ENCODE data around the gene RNF169.

DNA sequence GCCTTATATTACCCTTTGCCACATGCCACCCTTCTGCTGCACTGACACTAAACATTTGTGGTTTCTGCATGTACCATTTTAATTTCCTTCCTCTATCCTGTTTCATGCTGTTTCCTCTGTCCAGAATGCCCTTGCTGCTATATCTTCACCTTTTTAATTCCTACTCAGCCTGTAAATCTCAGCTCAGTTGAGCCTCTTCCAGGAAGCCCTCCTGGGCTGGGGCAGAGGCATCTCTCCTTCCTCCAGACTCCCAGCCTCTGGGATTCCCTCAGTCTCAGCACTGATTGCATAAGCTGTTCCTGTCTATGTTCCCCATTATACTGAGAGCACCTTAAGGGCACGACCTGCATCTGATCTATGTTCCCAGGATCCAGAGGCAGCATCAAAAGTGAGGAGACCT is 98.7 kb downstream of the RNF169 start:
- TF ChIP-seq, protein P1, sequence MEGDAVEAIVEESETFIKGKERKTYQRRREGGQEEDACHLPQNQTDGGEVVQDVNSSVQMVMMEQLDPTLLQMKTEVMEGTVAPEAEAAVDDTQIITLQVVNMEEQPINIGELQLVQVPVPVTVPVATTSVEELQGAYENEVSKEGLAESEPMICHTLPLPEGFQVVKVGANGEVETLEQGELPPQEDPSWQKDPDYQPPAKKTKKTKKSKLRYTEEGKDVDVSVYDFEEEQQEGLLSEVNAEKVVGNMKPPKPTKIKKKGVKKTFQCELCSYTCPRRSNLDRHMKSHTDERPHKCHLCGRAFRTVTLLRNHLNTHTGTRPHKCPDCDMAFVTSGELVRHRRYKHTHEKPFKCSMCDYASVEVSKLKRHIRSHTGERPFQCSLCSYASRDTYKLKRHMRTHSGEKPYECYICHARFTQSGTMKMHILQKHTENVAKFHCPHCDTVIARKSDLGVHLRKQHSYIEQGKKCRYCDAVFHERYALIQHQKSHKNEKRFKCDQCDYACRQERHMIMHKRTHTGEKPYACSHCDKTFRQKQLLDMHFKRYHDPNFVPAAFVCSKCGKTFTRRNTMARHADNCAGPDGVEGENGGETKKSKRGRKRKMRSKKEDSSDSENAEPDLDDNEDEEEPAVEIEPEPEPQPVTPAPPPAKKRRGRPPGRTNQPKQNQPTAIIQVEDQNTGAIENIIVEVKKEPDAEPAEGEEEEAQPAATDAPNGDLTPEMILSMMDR (IDR thresholded peaks at IDR 0.05): no peak
- TF ChIP-seq POLR2A (IDR thresholded peaks at IDR 0.05) (no peak), POLR2AphosphoS5 (IDR thresholded peaks at IDR 0.05) (no peak)
